ENCODE data around the gene MAN1B1.

MAN1B1 gene

DNA sequence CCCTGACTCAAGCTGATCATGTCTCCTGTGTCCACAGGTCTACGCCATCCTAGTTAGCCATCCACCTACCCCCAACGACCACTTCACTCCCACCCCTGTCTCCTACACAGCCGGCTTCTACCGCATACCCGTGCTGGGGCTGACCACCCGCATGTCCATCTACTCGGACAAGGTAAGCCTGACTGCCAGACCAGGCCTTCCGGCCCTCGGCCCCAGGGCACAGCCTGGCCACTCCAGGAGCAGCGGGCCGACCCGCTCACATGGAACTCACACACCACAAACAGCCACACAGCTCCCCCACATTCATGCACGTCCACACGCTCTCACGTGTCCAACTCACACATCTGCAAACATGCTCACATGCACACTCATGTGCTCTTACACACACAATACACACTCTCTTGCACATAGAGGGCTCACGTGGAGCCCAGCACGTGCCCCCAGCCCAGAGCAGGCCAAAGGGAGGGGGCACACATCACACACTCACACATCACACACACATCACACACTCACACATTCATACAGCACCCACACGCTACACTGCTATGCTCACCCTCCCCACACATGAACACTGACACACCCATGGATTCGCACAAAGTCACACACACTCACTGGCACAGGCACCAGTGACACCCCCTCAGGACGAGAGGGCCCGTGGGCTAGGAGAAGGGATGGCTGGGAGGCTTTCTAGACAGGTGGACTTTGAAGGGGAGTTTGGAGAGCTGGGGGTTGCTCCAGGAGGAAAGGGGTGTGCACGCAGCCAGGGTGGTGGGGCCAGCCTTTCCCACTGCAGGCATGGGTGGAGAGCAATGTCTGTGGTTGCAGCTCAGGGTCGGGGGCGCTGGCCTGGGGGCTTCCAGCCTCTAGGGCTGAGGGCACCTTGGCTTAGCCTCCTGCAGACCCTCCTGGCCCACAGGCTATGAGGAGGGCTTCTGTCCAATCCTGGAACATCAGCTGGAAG is 55.5 kb downstream of the MAN1B1 start:
- DNase-seq (ENCODE audit: insufficient read length, low spot score): no peak
- FAIRE-seq: no peak
- TF ChIP-seq POLR2AphosphoS5 (IDR thresholded peaks at IDR 0.05; ENCODE audit: low read depth, low read length): no peak
- TF ChIP-seq PAX5 (IDR thresholded peaks at IDR 0.05; ENCODE audit: insufficient read depth, low read length, severe bottlenecking): no peak

DNA sequence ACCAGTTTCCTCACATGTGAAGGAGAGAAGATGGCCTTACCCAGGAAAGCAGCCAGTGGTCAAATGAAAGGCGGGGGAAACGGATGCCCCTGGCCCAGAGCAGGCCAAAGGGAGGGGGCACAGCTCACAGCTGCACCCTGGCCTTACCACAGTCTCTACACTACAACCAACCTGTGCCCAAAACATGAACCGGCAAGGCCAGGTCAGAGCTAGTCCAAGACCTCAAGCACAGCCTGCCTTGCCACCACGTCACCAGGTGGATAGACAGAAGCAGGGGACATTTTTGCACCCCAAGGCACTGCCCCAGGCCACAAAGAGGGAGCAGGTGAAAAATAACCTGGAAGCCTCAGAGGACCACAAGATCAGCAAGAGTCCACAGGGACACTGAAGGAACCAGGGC is 56.7 kb downstream of the MAN1B1 start:
- DNase-seq (ENCODE audit: insufficient read length, low spot score): no peak
- no peak for TF ChIP-seq POU2F2 (IDR thresholded peaks at IDR 0.05; ENCODE audit: low read depth, low read length)
- no peak for FAIRE-seq

DNA sequence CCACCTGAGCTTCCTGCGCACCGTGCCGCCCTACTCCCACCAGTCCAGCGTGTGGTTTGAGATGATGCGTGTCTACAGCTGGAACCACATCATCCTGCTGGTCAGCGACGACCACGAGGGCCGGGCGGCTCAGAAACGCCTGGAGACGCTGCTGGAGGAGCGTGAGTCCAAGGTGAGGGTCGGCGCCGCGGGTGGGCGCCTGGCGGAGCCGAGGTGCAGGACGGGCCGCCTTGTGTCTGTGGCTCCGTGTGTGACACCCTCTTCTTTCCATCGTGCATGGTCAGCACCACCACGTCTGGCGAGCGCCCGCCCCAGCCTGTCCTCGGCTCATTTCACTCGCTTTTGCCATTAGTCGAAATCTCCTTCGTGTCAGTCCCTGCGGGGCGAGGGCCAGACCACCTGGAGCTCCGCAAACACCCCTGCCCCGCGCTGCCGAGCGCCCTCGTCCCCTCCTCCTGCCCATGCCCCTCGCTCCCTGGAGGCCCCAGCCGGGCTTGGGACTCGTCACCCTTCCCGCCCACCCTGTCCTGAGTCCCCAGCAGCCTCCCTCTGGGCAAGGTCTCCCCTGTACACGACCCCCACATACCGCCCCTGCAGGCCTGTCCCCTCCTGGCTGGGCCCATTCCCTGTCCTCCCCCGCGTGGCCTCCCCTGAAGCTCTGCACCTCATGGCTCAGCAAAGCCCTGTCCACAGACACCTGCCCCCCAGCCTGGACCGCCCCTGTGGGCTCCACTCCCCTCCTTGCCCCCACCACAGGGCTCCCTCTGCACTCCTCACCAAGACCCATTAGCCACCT is 59.1 kb downstream of the MAN1B1 start:
- no peak for TF ChIP-seq PAX5 (IDR thresholded peaks at IDR 0.05; ENCODE audit: insufficient read depth, low read length, severe bottlenecking)
- no peak for DNase-seq (ENCODE audit: insufficient read length, low spot score)
- FAIRE-seq: no peak

DNA sequence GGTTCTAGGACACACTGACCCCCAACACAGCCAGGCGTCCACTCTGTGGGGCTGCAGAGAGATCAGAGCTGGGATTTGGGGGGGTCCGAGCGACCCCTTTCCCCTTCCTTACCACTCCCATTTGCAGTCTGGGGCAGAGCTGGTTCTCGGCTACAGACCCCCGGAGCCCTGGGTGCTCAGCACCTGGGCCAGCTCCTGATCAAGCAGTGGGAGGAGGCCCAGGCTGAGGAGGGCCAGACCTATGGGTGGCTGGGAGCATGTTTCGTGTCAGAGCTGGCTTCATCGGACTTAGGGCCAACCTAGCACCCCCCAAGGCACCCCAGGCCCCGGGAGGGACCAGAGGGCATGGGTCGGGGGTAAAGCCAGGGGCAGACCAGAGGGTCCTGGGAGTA is 59.7 kb downstream of the MAN1B1 start:
- DNase-seq (ENCODE audit: insufficient read length, low spot score) (no peak), FAIRE-seq (no peak)
- no peak for TF ChIP-seq POU2F2 (IDR thresholded peaks at IDR 0.05; ENCODE audit: low read depth, low read length)
- no peak for TF ChIP-seq TAF1 (IDR thresholded peaks at IDR 0.05; ENCODE audit: low read depth, low read length)
- no peak for TF ChIP-seq SPI1 (IDR thresholded peaks at IDR 0.05; ENCODE audit: low read depth, low read length)
- no peak for TF ChIP-seq POLR2AphosphoS5 (IDR thresholded peaks at IDR 0.05; ENCODE audit: low read depth, low read length)
- TF ChIP-seq PAX5 (IDR thresholded peaks at IDR 0.05; ENCODE audit: insufficient read depth, low read length, severe bottlenecking): no peak
- TF ChIP-seq POLR2A (IDR thresholded peaks at IDR 0.05; ENCODE audit: low read depth, low read length): no peak

DNA sequence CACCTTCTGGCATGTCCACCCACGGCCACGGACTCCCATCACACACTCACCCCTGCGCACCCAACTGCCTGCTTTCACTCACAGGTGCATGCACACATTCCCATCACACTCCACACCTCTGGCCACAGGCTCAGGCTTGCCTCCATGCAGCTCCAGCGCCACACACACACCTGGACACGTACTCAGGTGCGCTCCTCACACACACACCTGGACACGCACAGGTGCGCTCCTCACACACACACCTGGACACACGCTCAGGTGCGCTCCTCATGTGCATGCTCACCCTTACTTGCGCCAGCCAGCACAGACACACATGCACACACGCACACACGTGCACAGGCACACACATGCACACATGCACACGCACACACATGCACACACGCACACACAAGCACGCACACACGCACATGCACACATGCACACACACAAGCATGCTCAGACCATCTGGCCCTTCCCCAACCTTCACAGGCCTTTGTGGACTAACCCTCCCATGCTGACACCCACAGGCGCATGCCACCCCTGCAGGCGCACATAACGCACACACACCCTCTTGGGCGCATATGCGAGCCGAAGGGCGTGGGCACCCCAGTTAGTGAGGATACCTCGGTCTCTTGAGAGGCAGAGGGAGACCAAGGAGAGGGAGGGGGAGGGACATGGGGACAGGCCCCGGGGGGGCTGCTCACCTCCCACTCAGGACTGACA is 60.5 kb downstream of the MAN1B1 start:
- DNase-seq (ENCODE audit: insufficient read length, low spot score) (no peak), FAIRE-seq (peak; percentile 35)
- no peak for TF ChIP-seq POU2F2 (IDR thresholded peaks at IDR 0.05; ENCODE audit: low read depth, low read length)

DNA sequence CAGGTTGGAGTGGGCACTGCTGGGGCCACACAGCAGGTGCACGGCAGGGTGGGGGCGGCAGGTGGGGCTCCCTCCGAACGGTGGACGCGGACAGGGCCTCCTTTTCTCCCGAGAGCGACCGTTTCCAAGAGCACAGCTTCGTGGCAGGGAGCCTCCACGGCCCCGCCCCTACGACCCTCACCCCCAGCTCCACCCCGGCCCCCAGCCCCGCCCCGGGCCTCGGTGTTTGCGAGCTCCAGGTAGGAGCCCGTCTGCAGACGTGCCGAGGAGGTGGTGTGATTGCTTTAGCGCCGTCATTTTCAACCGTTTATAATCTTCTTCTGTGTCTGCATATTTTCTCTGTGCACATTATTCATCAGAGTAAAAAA is 61.0 kb downstream of the MAN1B1 start:
- no peak for DNase-seq (ENCODE audit: insufficient read length, low spot score)
- TF ChIP-seq POU2F2 (IDR thresholded peaks at IDR 0.05; ENCODE audit: low read depth, low read length): no peak
- no peak for TF ChIP-seq POLR2A (IDR thresholded peaks at IDR 0.05; ENCODE audit: low read depth, low read length)
- no peak for TF ChIP-seq POLR2AphosphoS5 (IDR thresholded peaks at IDR 0.05; ENCODE audit: low read depth, low read length)
- no peak for TF ChIP-seq TAF1 (IDR thresholded peaks at IDR 0.05; ENCODE audit: low read depth, low read length)
- TF ChIP-seq SPI1 (IDR thresholded peaks at IDR 0.05; ENCODE audit: low read depth, low read length): no peak
- no peak for TF ChIP-seq PAX5 (IDR thresholded peaks at IDR 0.05; ENCODE audit: insufficient read depth, low read length, severe bottlenecking)
- no peak for FAIRE-seq

DNA sequence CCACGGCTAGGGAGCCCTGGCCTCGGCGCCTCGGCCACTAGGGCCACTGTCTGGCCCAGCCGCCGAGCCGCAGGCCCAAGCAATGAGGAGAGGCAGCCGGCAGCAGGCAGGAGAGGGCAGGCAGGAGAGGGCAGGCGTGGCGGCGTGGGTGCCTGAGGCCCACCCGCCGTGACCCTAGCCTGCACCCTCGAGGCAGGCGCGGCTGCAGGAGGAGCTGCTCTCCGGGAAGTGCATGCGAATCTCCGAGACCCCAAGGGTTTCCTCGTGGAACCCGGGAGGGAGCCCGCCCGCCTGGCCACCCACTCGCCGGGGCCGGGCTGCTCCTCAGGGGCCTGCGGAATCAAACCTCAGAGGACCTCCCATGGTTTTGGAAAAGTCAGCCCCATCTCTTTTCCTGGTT is 61.5 kb downstream of the MAN1B1 start:
- no peak for TF ChIP-seq TAF1 (IDR thresholded peaks at IDR 0.05; ENCODE audit: low read depth, low read length)
- TF ChIP-seq SPI1 (IDR thresholded peaks at IDR 0.05; ENCODE audit: low read depth, low read length): no peak
- TF ChIP-seq POU2F2 (IDR thresholded peaks at IDR 0.05; ENCODE audit: low read depth, low read length): no peak
- TF ChIP-seq POLR2A (IDR thresholded peaks at IDR 0.05; ENCODE audit: low read depth, low read length): no peak
- TF ChIP-seq PAX5 (IDR thresholded peaks at IDR 0.05; ENCODE audit: insufficient read depth, low read length, severe bottlenecking): no peak
- TF ChIP-seq POLR2AphosphoS5 (IDR thresholded peaks at IDR 0.05; ENCODE audit: low read depth, low read length): no peak
- no peak for FAIRE-seq
- no peak for DNase-seq (ENCODE audit: insufficient read length, low spot score)

DNA sequence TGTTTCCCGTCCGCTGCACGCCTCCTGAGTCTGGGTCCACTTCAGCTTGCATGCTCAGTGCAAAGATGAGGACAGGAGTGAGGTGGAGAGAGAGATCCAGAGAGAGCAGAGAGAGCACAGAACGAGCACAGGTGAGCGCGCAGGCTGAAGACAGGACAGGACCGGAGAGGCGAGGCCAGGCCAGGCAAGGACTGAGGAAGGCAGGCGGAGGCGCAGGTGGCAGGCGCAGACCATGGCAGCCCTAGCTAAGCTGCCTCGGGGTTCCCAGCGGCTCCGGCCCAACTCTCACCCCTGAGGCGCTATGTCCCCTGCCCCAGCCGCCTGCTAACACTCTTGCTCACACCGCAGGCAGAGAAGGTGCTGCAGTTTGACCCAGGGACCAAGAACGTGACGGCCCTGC is 61.9 kb downstream of the MAN1B1 start:
- no peak for FAIRE-seq
- no peak for DNase-seq (ENCODE audit: insufficient read length, low spot score)
- TF ChIP-seq POU2F2 (IDR thresholded peaks at IDR 0.05; ENCODE audit: low read depth, low read length) (no peak), POLR2A (IDR thresholded peaks at IDR 0.05; ENCODE audit: low read depth, low read length) (no peak), TAF1 (IDR thresholded peaks at IDR 0.05; ENCODE audit: low read depth, low read length) (no peak), PAX5 (IDR thresholded peaks at IDR 0.05; ENCODE audit: insufficient read depth, low read length, severe bottlenecking) (no peak), POLR2AphosphoS5 (IDR thresholded peaks at IDR 0.05; ENCODE audit: low read depth, low read length) (no peak), SPI1 (IDR thresholded peaks at IDR 0.05; ENCODE audit: low read depth, low read length) (no peak)

DNA sequence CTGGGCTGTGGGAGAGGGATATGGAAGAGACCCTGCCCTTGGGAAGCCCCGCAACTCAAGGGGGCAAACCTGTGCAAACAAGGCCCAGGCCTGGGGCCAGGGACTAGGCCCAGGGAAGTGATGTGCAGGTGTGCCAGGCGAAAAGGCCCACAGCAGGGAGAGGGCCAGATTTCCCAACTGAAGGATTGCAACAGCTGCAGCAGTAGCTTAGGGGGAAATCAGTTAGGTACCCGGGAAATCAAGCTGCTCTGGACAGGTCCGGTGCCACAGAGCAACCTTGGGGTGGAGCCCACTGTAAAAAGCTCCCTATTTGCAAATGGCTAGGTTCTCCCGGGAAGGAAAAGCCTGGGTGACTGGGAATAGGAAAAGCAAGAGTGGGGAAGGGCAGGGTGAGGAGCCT is 62.6 kb downstream of the MAN1B1 start:
- TF ChIP-seq SPI1 (IDR thresholded peaks at IDR 0.05; ENCODE audit: low read depth, low read length): no peak
- no peak for TF ChIP-seq PAX5 (IDR thresholded peaks at IDR 0.05; ENCODE audit: insufficient read depth, low read length, severe bottlenecking)
- TF ChIP-seq POLR2AphosphoS5 (IDR thresholded peaks at IDR 0.05; ENCODE audit: low read depth, low read length): no peak
- no peak for TF ChIP-seq POLR2A (IDR thresholded peaks at IDR 0.05; ENCODE audit: low read depth, low read length)
- no peak for TF ChIP-seq POU2F2 (IDR thresholded peaks at IDR 0.05; ENCODE audit: low read depth, low read length)
- no peak for TF ChIP-seq TAF1 (IDR thresholded peaks at IDR 0.05; ENCODE audit: low read depth, low read length)
- FAIRE-seq (no peak), DNase-seq (ENCODE audit: insufficient read length, low spot score) (no peak)

Data from GM12891 (cell line).